Raji (cell line): Measurements from ENCODE around the gene CELF4.

Experiments used
- POLR2A ChIP-seq: IDR thresholded peaks from 2 replicates; pipeline ENCODE4 v1.6.1; 2011; ENCODE audit warnings: low read depth, low read length, control low read depth; ENCODE audit not compliant: insufficient read depth

The CELF4 gene

DNA sequence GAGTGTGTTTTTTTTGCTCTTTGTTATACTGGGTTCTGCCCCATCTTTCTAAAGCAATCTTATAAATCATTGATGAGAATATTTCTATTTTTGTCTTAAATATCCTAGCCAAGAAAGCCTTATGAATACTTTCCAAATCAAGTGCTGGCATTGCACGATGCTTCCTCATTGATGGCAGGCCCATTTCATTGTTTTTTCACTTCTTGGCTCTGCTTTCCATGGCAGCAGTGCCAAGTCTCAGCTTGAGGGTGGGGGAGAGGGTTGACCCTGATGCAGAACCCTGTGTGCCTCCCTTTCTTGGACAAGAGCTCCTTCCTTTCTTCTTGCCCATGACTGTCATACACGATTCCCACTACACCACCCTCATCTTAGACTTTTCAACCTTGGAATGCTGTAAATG, 16.7 kb upstream of the CELF4 start:
- TF ChIP-seq POLR2A, result no peak

GRCh38 chr18:37578886-37579513, 13.4 kb upstream of the CELF4 start:
- TF ChIP-seq POLR2A, result no peak

DNA sequence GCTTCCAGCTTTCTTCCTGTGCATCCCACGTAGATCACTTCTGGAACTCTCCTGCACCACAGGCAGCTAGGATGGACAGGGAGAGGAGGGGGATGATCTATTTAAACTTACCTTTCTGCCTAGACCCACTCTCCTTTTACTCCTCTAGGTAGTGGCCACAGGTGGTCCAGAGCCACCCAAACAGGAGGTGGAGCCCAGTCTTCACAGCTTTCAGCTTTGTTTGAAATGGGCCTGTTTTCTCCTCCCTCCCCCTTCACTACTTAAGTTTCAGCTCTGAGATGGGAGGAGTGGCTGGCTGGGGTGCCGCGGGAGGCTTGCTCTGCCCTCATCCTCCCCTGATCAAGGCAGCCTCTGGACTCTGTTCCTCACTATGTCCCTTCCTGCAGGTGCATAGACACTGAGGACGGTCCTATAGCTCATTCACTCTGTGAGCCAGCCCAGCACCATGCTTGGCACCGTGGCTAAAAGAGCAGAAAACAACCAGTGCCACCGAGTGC, 12.6 kb upstream of the CELF4 start:
- no peak for TF ChIP-seq POLR2A

GRCh38 chr18:37577051-37577611, 11.5 kb upstream of the CELF4 start:
- no peak for TF ChIP-seq POLR2A

- TF ChIP-seq POLR2A, result no peak
These were observed 10.0 kb upstream of the CELF4 start for GRCh38 chr18:37575646-37576045.

- no peak for TF ChIP-seq POLR2A
These were observed 8.5 kb upstream of the CELF4 start for GRCh38 chr18:37574113-37574512.

DNA sequence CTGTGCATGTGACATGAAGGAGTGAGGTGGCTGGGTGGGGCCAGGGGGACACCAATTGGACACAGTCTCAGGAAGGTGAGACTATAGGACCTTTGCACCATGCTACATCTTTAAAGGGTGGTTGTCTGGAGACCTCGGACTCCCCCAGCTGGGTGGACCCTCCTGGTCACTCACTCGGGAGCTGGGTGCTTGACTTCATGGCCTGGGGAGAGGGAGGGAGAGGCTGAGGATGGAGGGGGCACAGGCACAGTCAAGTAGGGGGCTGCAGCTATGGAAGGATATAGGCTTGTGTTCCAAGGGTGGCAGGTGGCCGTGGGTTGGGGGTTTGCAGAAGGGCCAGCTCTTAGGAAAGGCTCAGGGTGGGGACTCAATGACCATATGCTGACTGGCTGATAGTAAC, 7.1 kb upstream of the CELF4 start:
- TF ChIP-seq POLR2A, result no peak

DNA sequence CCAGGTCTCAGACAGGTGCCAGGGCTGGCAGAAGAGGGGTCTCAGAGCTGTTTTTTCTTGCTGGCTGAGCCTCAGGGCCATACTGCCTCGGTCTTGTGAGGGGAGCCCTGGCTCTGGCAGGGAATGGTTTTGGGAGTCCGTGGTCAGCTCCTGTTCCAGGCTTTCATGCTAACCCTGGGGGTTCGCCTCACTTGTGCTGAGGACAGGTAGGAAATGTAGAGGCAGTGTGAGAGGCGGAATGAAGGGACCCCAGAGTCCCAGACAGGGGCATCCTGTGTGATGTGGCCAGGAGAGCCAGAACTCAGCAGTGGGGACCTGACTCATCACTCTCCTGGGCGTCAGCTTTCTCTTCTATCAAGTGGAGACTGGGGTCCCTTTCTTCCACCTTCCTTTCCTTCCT, 5.7 kb upstream of the CELF4 start:
- no peak for TF ChIP-seq POLR2A

GRCh38 chr18:37570336-37570930, 4.8 kb upstream of the CELF4 start:
- TF ChIP-seq POLR2A, result no peak

- TF ChIP-seq POLR2A, result no peak
These were observed 3.1 kb upstream of the CELF4 start for GRCh38 chr18:37568671-37569070.

GRCh38 chr18:37567994-37568359, 2.4 kb upstream of the CELF4 start:
- no peak for TF ChIP-seq POLR2A

- no peak for TF ChIP-seq POLR2A
These were observed 1.7 kb upstream of the CELF4 start for GRCh38 chr18:37567061-37567993.

- TF ChIP-seq POLR2A, result no peak
These were observed 972 bp upstream of the CELF4 start for GRCh38 chr18:37566479-37567060.

GRCh38 chr18:37565977-37566478, 430 bp upstream of the CELF4 start:
- TF ChIP-seq POLR2A, result no peak

GRCh38 chr18:37564711-37565100, 892 bp downstream of the CELF4 start:
- no peak for TF ChIP-seq POLR2A
